UCSD-AML1 (cell line): ENCODE results near the gene PLXNA4.

Experiments
- DNase-seq: peaks from one replicate; lab custom pipeline; 2025; ENCODE audit not compliant: unreplicated experiment; lab: John Stamatoyannopoulos, UW

The PLXNA4 gene

DNA sequence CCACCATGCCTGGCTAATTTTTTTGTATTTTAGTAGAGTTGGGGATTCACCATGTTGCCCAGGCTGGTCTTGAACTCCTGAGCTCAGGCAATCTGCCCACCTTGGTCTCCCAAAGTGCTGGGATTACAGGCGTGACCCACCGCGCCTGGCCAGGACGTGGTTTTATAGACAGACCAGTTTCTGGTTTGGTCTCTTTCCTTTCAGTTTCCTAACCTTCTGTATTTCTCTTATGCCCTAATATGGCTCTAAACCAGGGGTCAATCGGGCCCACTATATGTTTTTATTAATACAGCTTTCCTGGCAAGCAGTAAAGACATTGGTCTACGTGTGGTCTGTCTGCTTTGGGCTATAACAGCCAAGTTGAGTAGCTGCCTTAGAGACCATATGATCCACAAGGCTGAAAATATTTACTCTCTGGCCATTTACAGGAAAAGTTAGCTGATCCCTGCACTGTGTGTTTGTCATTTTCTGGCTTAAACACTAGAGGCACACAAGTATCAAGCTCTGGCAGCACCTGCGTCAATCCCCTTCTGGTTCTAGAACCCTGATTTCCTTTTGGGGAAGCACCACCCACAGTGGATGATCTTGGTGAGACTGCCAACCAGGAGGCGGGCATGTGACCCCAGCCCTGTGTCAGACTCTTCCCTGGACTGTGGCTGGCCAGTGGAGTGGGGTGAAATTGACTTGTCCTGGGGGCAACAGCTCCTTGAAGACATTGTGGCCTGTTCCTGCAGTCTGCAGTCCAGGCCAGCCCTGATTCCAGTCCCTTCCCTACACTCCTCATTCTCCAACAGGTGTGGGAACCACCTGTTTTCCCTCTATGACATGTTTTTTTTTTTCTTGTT, 497.2 kb downstream of the PLXNA4 start:
- no peak for DNase-seq

DNA sequence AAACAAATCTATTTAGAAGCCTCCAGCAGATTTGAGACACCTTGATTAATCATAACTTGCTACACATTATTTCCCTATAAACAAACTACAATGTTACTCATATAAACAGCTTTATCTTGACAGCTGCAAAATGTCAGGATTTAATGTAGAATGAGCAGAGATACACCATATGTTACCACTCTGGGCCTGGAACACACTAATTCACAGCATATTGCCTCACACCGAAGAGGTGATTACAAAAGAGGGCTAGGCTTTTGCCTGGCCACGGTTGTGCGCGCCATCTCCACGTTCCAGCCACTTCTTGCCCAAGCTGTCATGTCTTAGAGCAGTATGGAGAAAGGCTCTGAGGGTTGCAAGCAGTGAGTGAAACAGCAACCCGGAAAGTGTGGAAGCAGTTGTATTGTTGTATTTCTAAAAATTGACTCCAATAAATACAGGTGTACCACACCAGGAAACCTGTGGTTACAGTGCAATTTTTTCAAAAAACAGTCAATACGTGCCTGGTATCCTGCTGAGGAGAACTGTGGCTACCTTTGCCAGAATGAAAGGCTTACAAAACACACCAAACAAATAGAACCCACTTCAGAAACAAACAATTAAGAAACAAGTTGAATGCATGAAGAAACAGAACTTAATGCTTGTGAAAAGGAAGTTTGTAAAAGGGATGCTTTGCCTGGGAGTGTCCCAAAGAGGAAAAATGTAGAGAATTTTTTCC, 498.1 kb downstream of the PLXNA4 start:
- no peak for DNase-seq

DNA sequence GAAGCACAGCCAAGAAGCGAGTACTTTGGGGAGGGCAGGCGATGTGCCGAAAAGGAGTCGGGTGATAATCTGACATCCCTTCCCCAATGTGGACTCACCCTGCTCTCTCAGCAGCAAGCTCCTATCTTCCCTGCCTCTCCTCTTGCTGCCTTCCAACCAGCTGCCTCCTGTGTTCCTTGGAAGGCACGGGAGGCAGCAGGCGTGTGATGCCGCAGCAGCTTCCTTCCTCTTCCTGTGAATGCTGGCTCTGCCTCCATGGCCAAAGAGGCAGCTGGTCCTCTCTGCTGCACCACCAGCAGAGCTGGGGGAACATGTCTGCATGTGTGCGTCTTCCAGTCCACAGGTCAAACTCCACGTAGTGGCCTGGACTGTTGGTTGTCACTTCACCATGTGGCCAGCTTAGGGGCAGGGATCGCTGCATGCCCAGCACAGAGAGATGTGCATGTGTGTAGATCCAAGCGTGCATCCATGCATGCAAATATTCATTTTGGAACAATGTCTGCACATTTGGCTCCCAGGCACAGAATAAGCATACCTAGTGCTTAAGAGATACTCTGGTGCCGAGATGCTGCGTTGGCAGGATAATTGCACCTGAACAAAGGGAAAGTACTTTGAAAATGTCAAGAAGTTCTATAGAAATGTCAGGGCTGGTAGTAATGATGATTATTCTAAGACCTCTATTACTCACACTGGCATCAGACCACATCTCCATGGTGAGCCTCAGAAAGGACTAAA, 499.8 kb downstream of the PLXNA4 start:
- DNase-seq: no peak

DNA sequence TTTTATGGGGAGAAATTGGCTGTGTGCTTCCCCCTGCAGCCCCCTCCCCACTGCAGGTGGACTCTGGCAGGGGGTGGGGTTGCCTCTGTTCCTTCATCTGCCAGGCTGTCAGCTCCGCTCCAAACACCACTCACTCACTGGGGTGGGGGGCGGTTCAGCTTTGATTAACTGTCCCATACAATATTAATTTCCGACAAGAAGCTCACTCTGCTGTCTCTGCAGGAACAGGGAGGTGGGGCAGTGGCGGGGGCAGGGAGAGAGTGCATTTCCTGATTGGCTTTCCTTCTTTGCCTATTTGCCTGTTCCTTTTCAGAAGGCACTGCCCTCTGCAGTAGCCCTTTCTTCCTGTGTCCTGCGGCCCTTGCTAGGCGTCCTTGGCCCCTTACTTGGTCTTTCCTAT, 500.8 kb downstream of the PLXNA4 start:
- no peak for DNase-seq

DNA sequence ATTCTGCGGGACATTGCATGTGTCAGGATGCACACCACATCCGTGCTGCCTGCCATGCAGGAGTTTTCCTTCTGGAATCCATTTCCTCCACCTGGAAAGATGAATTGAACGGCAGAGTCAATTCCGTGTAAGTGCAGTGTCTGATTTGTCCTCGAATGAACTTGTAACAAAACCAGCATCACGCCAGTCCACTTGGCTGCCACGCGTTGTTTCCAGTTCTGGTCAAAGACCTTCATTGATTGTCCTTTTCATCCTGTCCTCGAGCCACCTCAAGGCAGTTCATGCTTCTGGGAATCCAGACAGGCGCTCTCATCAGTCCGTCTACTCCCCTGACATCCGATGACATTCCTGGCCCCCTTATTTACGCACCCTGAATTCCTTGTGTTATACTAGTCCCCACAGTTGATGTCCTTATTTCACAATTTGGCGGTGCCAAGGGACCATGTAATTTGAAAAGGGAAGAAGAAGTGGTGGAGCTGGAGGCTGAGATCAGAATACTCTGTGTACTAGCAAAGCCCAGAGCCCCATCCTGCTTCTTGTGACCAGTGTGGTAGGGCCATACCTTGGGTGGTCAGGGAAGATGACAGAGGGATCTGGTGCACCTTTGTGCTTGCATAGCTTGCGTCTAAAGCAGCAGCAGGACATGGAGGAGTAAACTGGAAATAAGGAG, 502.2 kb downstream of the PLXNA4 start:
- no peak for DNase-seq
